Measurements from ENCODE around the gene ROR2. TPM values are rescaled to one million over a fixed set of nuclear protein-coding genes. Genes with fewer than 3 reads are reported as not detected.

The ROR2 gene
- total and polyA plus RNA-seq, 2 donors (not counting 3 experiments of a cell fraction or from before 2014, with no cell fraction given), result not detected

GRCh38 chr9:91951944-91952520 lies 2.0 kb upstream of the ROR2 start:
- dilution Hi-C loops (cut with MboI; ENCODE audit: extremely low pct_ligation_motif_present, low sequenced_read_pairs), result no loop called here
- H3K4me1 ChIP-seq (ENCODE audit: control insufficient read depth, extremely low read depth, insufficient read depth, low read length), result no peaks in the 10 kb centered on the region
- no peaks in the 10 kb centered on the region for H3K36me3 ChIP-seq (ENCODE audit: control insufficient read depth in 2 of 2, extremely low read depth in 1 of 2, insufficient read depth in 2 of 2, low read length in 2 of 2)
- peaks cover 27 to 49% of the 10 kb centered on the region in 2 experiments for H3K27me3 ChIP-seq (ENCODE audit: control insufficient read depth in 2 of 2, insufficient read depth in 2 of 2, low read length in 2 of 2)
- H3K9ac ChIP-seq (replicated peaks; ENCODE audit: extremely low read depth, insufficient read depth, low read length), result no peak overlapping the region
- no peak overlapping the region for H3K4me2 ChIP-seq (ENCODE audit: insufficient read depth, low read length)
- no peak overlapping the region for H3K4me3 ChIP-seq (replicated peaks in 1 of 3; ENCODE audit: insufficient read depth in 1 of 3, low read depth in 1 of 3, low read length in 3 of 3)
- no peaks in the 10 kb centered on the region for H4K20me1 ChIP-seq (replicated peaks; ENCODE audit: control insufficient read depth, extremely low read depth, insufficient read depth, low read length)
- DNase-seq (ENCODE audit: low read depth, low spot score) (no peak), FAIRE-seq (no peak)
- POLR2A ChIA-PET, result no interaction called here
- no peaks in the 10 kb centered on the region for H3K79me2 ChIP-seq (ENCODE audit: control insufficient read depth, insufficient read depth, low read length)
- no peaks in the 10 kb centered on the region for H3K9me3 ChIP-seq (replicated peaks; ENCODE audit: control insufficient read depth, insufficient read depth, low read length)
- CTCF ChIA-PET, result interaction anchor here (1.5 to 2.9 kb wide), 3 partner anchors 14 to 1037 kb away, joined by 3 to 38 read pairs (median 4); no protein-coding TSS in a partner anchor
- BruUV-seq (replicated peaks), result no TSS peak
- no peak overlapping the region for H2AFZ ChIP-seq (ENCODE audit: low read depth, low read length)
- H3K27ac ChIP-seq (ENCODE audit: insufficient read depth, low read depth, low read length), result no peak overlapping the region
- intact Hi-C loops (cut with micrococcal nuclease), result no loop called here
- H3K9me1 ChIP-seq (replicated peaks; ENCODE audit: control insufficient read depth, extremely low read depth, insufficient read depth, low read length), result no peaks in the 10 kb centered on the region
- TF ChIP-seq MYC (IDR thresholded peaks at IDR 0.05; ENCODE audit: low read depth, low read length), result no peak

DNA sequence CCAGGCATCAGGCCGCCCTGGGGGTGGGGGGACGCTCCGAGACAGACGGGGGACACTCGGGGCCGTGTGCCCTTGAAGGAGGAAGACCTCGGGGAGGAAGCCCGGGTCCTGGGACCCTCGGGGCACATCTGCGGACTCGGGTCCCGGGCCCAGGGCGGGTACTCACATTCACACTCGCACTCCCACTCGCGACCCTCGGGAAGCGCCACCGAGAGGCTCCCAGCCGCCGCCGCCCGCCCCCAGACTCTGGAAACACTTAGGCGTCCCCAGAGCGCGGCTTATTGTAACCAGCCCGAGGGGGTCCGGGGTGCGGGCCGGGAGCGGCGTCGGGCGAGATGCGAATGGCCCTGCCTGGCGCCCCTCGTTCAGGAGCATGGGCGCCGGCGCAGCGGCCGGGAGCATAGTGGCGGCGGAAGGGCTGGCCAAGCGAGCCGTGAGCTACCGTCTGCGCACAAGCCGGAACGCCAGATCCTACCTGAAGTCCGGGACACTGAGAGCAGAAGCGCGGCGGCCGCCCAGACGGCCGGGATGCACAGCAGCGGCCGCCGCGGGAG lies 559 bp downstream of the ROR2 start:
- no TSS peak for BruUV-seq (replicated peaks)
- CTCF ChIA-PET, result interaction anchor here (1.0 to 2.9 kb wide), 6 partner anchors 14 to 1034 kb away, joined by 3 to 38 read pairs (median 6); no protein-coding TSS in a partner anchor
- Histone ChIP-seq H3K9me3 (replicated peaks; ENCODE audit: control insufficient read depth, insufficient read depth, low read length) (no peaks in the 10 kb centered on the region), H3K79me2 (ENCODE audit: control insufficient read depth, insufficient read depth, low read length) (no peaks in the 10 kb centered on the region), H3K27ac (ENCODE audit: insufficient read depth, low read depth, low read length) (no peak overlapping the region), H3K4me3 (replicated peaks in 1 of 3; ENCODE audit: insufficient read depth in 1 of 3, low read depth in 1 of 3, low read length in 3 of 3) (no peak overlapping the region), H3K27me3 (ENCODE audit: control insufficient read depth in 2 of 2, insufficient read depth in 2 of 2, low read length in 2 of 2) (peaks cover 36 to 68% of the 10 kb centered on the region in 2 experiments), H3K9me1 (replicated peaks; ENCODE audit: control insufficient read depth, extremely low read depth, insufficient read depth, low read length) (no peaks in the 10 kb centered on the region), H3K4me1 (ENCODE audit: control insufficient read depth, extremely low read depth, insufficient read depth, low read length) (no peaks in the 10 kb centered on the region), H2AFZ (ENCODE audit: low read depth, low read length) (peak overlapping the region; percentile 34), H3K9ac (replicated peaks; ENCODE audit: extremely low read depth, insufficient read depth, low read length) (no peak overlapping the region), H4K20me1 (replicated peaks; ENCODE audit: control insufficient read depth, extremely low read depth, insufficient read depth, low read length) (no peaks in the 10 kb centered on the region), H3K36me3 (ENCODE audit: control insufficient read depth in 2 of 2, extremely low read depth in 1 of 2, insufficient read depth in 2 of 2, low read length in 2 of 2) (no peaks in the 10 kb centered on the region), H3K4me2 (ENCODE audit: insufficient read depth, low read length) (peak overlapping the region; percentile 25)
- peak; percentile 97 for TF ChIP-seq EZH2 (IDR thresholded peaks at IDR 0.05; ENCODE audit: borderline replicate concordance, low read depth, low read length, severe bottlenecking)
- no peak for TF ChIP-seq JUN (IDR thresholded peaks at IDR 0.05; ENCODE audit: borderline replicate concordance, insufficient read depth, insufficient read length, low read depth)
- TF ChIP-seq, protein P1, sequence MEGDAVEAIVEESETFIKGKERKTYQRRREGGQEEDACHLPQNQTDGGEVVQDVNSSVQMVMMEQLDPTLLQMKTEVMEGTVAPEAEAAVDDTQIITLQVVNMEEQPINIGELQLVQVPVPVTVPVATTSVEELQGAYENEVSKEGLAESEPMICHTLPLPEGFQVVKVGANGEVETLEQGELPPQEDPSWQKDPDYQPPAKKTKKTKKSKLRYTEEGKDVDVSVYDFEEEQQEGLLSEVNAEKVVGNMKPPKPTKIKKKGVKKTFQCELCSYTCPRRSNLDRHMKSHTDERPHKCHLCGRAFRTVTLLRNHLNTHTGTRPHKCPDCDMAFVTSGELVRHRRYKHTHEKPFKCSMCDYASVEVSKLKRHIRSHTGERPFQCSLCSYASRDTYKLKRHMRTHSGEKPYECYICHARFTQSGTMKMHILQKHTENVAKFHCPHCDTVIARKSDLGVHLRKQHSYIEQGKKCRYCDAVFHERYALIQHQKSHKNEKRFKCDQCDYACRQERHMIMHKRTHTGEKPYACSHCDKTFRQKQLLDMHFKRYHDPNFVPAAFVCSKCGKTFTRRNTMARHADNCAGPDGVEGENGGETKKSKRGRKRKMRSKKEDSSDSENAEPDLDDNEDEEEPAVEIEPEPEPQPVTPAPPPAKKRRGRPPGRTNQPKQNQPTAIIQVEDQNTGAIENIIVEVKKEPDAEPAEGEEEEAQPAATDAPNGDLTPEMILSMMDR (IDR thresholded peaks at IDR 0.05; ENCODE audit: extremely low read depth in 1 of 2, insufficient read depth in 1 of 2, low read depth in 1 of 2, low read length in 2 of 2), result no peak
- no peak for FAIRE-seq
- dilution Hi-C loops (cut with MboI; ENCODE audit: extremely low pct_ligation_motif_present, low sequenced_read_pairs), result no loop called here
- no peak for DNase-seq (ENCODE audit: low read depth, low spot score)
- POLR2A ChIA-PET, result no interaction called here
- intact Hi-C loops (cut with micrococcal nuclease), result no loop called here

All from endothelial cell of umbilical vein (primary cell).